HEK293 (cell line): ENCODE data around the gene ARID3B.

Experiments
- FEZF1 ChIP-seq: fragments of 450-650 bp; formaldehyde crosslinking; IDR thresholded peaks from 2 replicates; pipeline ENCODE4 v1.5.1; 2016; ENCODE audit warnings: missing biosample characterization, missing genetic modification characterization
- HOXC10 ChIP-seq: sonication (generic); formaldehyde crosslinking; IDR thresholded peaks from 2 replicates; pipeline ENCODE4 v1.8.1; 2023; ENCODE audit warnings: mild to moderate bottlenecking, missing genetic modification reagents
- IKZF3 ChIP-seq: fragments of 450-650 bp; IDR thresholded peaks from 2 replicates; pipeline ENCODE4 v1.5.0; 2018; ENCODE audit warnings: missing biosample characterization, mild to moderate bottlenecking, missing genetic modification characterization, moderate library complexity
- INSM2 ChIP-seq: fragments of 450-650 bp; formaldehyde crosslinking; IDR thresholded peaks from 2 replicates; pipeline ENCODE4 v1.5.1; 2016; ENCODE audit warnings: missing biosample characterization, missing genetic modification characterization
- KLF1 ChIP-seq: fragments of 450-650 bp; formaldehyde crosslinking; IDR thresholded peaks from 2 replicates; pipeline ENCODE4 v1.5.1; 2016; ENCODE audit warnings: missing biosample characterization, missing genetic modification characterization
- KLF10 ChIP-seq: fragments of 450-650 bp; IDR thresholded peaks from 2 replicates; pipeline ENCODE4 v1.5.1; 2018; ENCODE audit warnings: missing biosample characterization, mild to moderate bottlenecking, missing genetic modification characterization
- MZF1 ChIP-seq: fragments of 450-650 bp; formaldehyde crosslinking; IDR thresholded peaks from 2 replicates; pipeline ENCODE4 v1.5.1; 2017; ENCODE audit warnings: missing biosample characterization, missing genetic modification characterization, borderline replicate concordance
- PBX3 ChIP-seq: sonication (generic); formaldehyde crosslinking; IDR thresholded peaks from 2 replicates; pipeline ENCODE4 v1.8.1; 2022; ENCODE audit warnings: mild to moderate bottlenecking, moderate library complexity, missing genetic modification reagents
- PRDM10 ChIP-seq: fragments of 450-650 bp; formaldehyde crosslinking; IDR thresholded peaks from 2 replicates; pipeline ENCODE4 v1.5.1; 2016; ENCODE audit warnings: missing biosample characterization, missing genetic modification characterization
- SP7 ChIP-seq: fragments of 450-650 bp; formaldehyde crosslinking; IDR thresholded peaks from 2 replicates; pipeline ENCODE4 v1.5.1; 2016; ENCODE audit warnings: missing biosample characterization, missing genetic modification characterization
- ZBTB44 ChIP-seq: fragments of 450-650 bp; IDR thresholded peaks from 2 replicates; pipeline ENCODE4 v1.5.1; 2018; ENCODE audit warnings: missing biosample characterization, mild to moderate bottlenecking, missing genetic modification characterization
- ZNF112 ChIP-seq: fragments of 450-650 bp; formaldehyde crosslinking; IDR thresholded peaks from 2 replicates; pipeline ENCODE4 v1.5.0; 2017; ENCODE audit warnings: missing biosample characterization, missing genetic modification characterization
- ZNF140 ChIP-seq: fragments of 450-650 bp; formaldehyde crosslinking; IDR thresholded peaks from 2 replicates; pipeline ENCODE4 v1.5.1; 2016; ENCODE audit warnings: missing biosample characterization, missing genetic modification characterization
- ZNF280C ChIP-seq: fragments of 450-650 bp; formaldehyde crosslinking; IDR thresholded peaks from 2 replicates; pipeline ENCODE4 v1.5.1; 2016; ENCODE audit warnings: missing biosample characterization, missing genetic modification characterization
- ZNF292 ChIP-seq: fragments of 450-650 bp; formaldehyde crosslinking; IDR thresholded peaks from 2 replicates; pipeline ENCODE4 v1.5.1; 2016; ENCODE audit warnings: low read depth, missing biosample characterization, missing genetic modification characterization, borderline replicate concordance
- ZNF311 ChIP-seq: fragments of 450-650 bp; formaldehyde crosslinking; IDR thresholded peaks from 2 replicates; pipeline ENCODE4 v1.5.1; 2017; ENCODE audit warnings: missing biosample characterization, missing genetic modification characterization, borderline replicate concordance
- ZNF335 ChIP-seq: fragments of 450-650 bp; formaldehyde crosslinking; conservative IDR thresholded peaks from 2 replicates; pipeline ENCODE4 v1.5.1; 2016; ENCODE audit warnings: missing biosample characterization, missing genetic modification characterization
- ZNF473 ChIP-seq: fragments of 450-650 bp; formaldehyde crosslinking; IDR thresholded peaks from 2 replicates; pipeline ENCODE4 v1.5.1; 2017; ENCODE audit warnings: missing biosample characterization, missing genetic modification characterization
- ZNF510 ChIP-seq: fragments of 450-650 bp; formaldehyde crosslinking; IDR thresholded peaks from 2 replicates; pipeline ENCODE4 v1.5.1; 2018; ENCODE audit warnings: mild to moderate bottlenecking, missing genetic modification characterization, missing biosample characterization; ENCODE audit not compliant: insufficient replicate concordance
- ZNF548 ChIP-seq: fragments of 450-650 bp; formaldehyde crosslinking; IDR thresholded peaks from 2 replicates; pipeline ENCODE4 v1.5.1; 2016; ENCODE audit warnings: missing biosample characterization, missing genetic modification characterization
- ZNF558 ChIP-seq: fragments of 450-650 bp; formaldehyde crosslinking; IDR thresholded peaks from 2 replicates; pipeline ENCODE4 v1.5.1; 2016; ENCODE audit warnings: missing biosample characterization, missing genetic modification characterization
- ZNF610 ChIP-seq: fragments of 450-650 bp; formaldehyde crosslinking; IDR thresholded peaks from 2 replicates; pipeline ENCODE4 v1.5.1; 2016; ENCODE audit warnings: missing biosample characterization, missing genetic modification characterization, borderline replicate concordance
- ZNF629 ChIP-seq: fragments of 450-650 bp; formaldehyde crosslinking; IDR thresholded peaks from 2 replicates; pipeline ENCODE4 v1.5.1; 2017; ENCODE audit warnings: missing biosample characterization, missing genetic modification characterization
- ZNF701 ChIP-seq: fragments of 450-650 bp; formaldehyde crosslinking; IDR thresholded peaks from 2 replicates; pipeline ENCODE4 v1.5.1; 2016; ENCODE audit warnings: missing biosample characterization, missing genetic modification characterization
- ZNF704 ChIP-seq: fragments of 450-650 bp; formaldehyde crosslinking; IDR thresholded peaks from 2 replicates; pipeline ENCODE4 v1.5.1; 2016; ENCODE audit warnings: missing biosample characterization, missing genetic modification characterization
- ZNF76 ChIP-seq: fragments of 450-650 bp; formaldehyde crosslinking; IDR thresholded peaks from 2 replicates; pipeline ENCODE4; 2016; ENCODE audit warnings: low read depth, missing biosample characterization, missing genetic modification characterization, borderline replicate concordance
- ZNF837 ChIP-seq: fragments of 450-650 bp; formaldehyde crosslinking; IDR thresholded peaks from 2 replicates; pipeline ENCODE4 v1.5.1; 2016; ENCODE audit warnings: missing biosample characterization, missing genetic modification characterization
- ZNF843 ChIP-seq: fragments of 450-650 bp; formaldehyde crosslinking; IDR thresholded peaks from 2 replicates; pipeline ENCODE4 v1.5.1; 2016; ENCODE audit warnings: missing biosample characterization, missing genetic modification characterization

Gene ARID3B

GRCh38 chr15:74584779-74585178 lies 43.8 kb downstream of the ARID3B start (continued):
- TF ChIP-seq ZNF280C: no peak
- TF ChIP-seq ZBTB44 (tag by site-specific recombination): peak; percentile 89
- TF ChIP-seq ZNF292: no peak
- no peak for TF ChIP-seq HOXC10 (CRISPR knock-in tag)
- no peak for TF ChIP-seq ZNF548 (tag by site-specific recombination)
- TF ChIP-seq ZNF837: no peak
- TF ChIP-seq ZNF140 (tag by site-specific recombination): no peak
- no peak for TF ChIP-seq KLF1 (tag by site-specific recombination)
- 0 out of 2 replicates have a peak, but pooled peaks have one; percentile 14 for TF ChIP-seq ZNF629 (tag by site-specific recombination)
- 0 out of 2 replicates have a peak, but pooled peaks have one; percentile 16 for TF ChIP-seq MZF1 (tag by site-specific recombination)
- TF ChIP-seq PBX3 (CRISPR knock-in tag): no peak
- TF ChIP-seq ZNF112: no peak
- TF ChIP-seq ZNF335 (tag by site-specific recombination): no peak
- peak; percentile 10; the same call in 1 of the 2 replicates for TF ChIP-seq PRDM10 (tag by site-specific recombination)
- TF ChIP-seq ZNF473 (tag by site-specific recombination): no peak
- TF ChIP-seq ZNF558 (tag by site-specific recombination): no peak
- TF ChIP-seq IKZF3 (tag by site-specific recombination): peak; percentile 58; the same call in 1 of the 2 replicates
- peak; percentile 99 for TF ChIP-seq FEZF1 (tag by site-specific recombination)
- peak; percentile 90 for TF ChIP-seq SP7 (tag by site-specific recombination)
- TF ChIP-seq KLF10 (tag by site-specific recombination): no peak
- TF ChIP-seq ZNF701 (tag by site-specific recombination): no peak
- TF ChIP-seq ZNF311 (tag by site-specific recombination): no peak
- TF ChIP-seq ZNF76 (tag by site-specific recombination): no peak
- peak; percentile 89 for TF ChIP-seq ZNF843
- TF ChIP-seq ZNF610 (tag by site-specific recombination): peak; percentile 43; the same call in 1 of the 2 replicates
- no peak for TF ChIP-seq ZNF704 (tag by site-specific recombination)
- no peak for TF ChIP-seq ZNF510
- TF ChIP-seq INSM2 (tag by site-specific recombination): no peak
